Ishikawa (cell line): Measurements from ENCODE around the gene USP44.

Experiments
- CEBPB ChIP-seq: IDR thresholded peaks from 2 replicates; pipeline ENCODE4 v1.6.1; 2012
- CREB1 ChIP-seq: IDR thresholded peaks from 2 replicates; pipeline ENCODE4 v1.6.1; 2012; ENCODE audit warnings: low read depth
- EGR1 ChIP-seq: IDR thresholded peaks from 2 replicates; pipeline ENCODE4 v1.6.1; 2012
- EP300 ChIP-seq: IDR thresholded peaks from 2 replicates; pipeline ENCODE4 v1.6.1; 2012; ENCODE audit warnings: borderline replicate concordance
- FOXM1 ChIP-seq: IDR thresholded peaks from 2 replicates; pipeline ENCODE4 v1.6.1; 2012; ENCODE audit warnings: low read depth, borderline replicate concordance
- MAX ChIP-seq: IDR thresholded peaks from 2 replicates; pipeline ENCODE4 v1.6.1; 2012
- NFIC ChIP-seq: IDR thresholded peaks from 2 replicates; pipeline ENCODE4 v1.6.1; 2012
- RAD21 ChIP-seq: IDR thresholded peaks from 2 replicates; pipeline ENCODE4 v1.6.1; 2012; ENCODE audit warnings: low read depth
- TAF1 ChIP-seq: IDR thresholded peaks from 2 replicates; pipeline ENCODE4 v1.6.1; 2012; ENCODE audit warnings: low read depth, mild to moderate bottlenecking
- TCF12 ChIP-seq: IDR thresholded peaks from 2 replicates; pipeline ENCODE4 v1.6.1; 2012; ENCODE audit warnings: low read depth
- TEAD4 ChIP-seq: IDR thresholded peaks from 2 replicates; pipeline ENCODE4 v1.6.1; 2012
- YY1 ChIP-seq: IDR thresholded peaks from 2 replicates; pipeline ENCODE4 v1.6.1; 2012; ENCODE audit warnings: low read depth
- ZBTB7A ChIP-seq: IDR thresholded peaks from 2 replicates; pipeline ENCODE4 v1.6.1; 2012; ENCODE audit warnings: low read depth
- TF ChIP-seq, protein P1 (sequence below): IDR thresholded peaks from 2 replicates; pipeline ENCODE4 v1.6.1; 2012; ENCODE audit warnings: low read depth, mild to moderate bottlenecking
- TF ChIP-seq, protein P2 (sequence below): IDR thresholded peaks from 2 replicates; pipeline ENCODE4 v1.6.1; 2012

The USP44 gene

DNA sequence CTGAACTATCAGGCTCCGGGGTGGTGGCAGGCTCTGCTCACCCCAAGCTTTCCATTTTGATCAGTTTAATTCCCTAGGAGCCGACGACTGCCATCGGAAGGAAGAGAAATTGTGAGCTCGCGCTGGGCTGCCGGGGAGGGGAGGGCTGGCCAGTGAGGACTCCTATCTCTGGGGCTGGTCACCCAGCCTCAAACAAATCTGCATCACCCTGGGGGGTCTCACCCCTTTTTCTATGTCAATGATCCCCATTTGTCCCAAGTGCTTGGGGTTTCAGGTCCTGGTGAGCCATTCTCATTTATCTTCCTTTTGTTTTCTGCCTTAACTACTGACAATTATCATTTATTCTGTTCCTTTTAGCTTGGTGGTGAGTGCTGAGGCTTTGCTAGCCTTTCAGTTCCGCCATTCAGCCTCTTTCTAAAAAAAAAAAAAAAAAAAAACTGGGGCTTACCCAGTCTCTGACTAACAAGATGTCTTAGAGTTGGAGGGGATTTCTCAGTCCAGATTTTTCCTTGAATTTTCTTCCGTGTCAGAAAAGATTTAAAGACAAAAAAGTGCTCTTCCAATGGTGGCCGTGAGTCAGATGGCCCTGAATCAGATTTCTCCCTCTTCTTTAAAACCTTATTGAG is 22.8 kb upstream of the USP44 start:
- no peak for TF ChIP-seq MAX

DNA sequence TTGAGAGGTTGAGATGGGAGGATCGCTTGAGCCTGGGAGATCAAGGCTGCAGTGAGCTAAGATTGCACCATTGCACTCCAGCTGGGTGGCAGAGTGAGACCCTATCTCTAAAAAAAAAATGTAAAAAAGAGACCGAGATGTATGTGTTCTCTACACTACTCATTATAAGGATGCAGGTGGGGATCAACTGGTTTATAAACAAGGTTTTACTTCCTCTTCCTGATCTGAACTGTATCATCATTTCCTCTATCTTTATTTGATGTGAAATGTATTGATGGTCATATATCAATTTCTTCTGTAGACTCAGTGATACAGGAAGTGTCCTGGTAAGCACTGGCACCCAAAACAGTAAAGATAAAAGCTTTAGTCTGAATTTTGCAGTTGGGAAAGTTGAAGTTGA is 20.1 kb upstream of the USP44 start:
- TF ChIP-seq CEBPB (no peak), EGR1 (no peak), TAF1 (no peak), CREB1 (no peak), MAX (no peak), RAD21 (no peak)
- TF ChIP-seq, protein P1, sequence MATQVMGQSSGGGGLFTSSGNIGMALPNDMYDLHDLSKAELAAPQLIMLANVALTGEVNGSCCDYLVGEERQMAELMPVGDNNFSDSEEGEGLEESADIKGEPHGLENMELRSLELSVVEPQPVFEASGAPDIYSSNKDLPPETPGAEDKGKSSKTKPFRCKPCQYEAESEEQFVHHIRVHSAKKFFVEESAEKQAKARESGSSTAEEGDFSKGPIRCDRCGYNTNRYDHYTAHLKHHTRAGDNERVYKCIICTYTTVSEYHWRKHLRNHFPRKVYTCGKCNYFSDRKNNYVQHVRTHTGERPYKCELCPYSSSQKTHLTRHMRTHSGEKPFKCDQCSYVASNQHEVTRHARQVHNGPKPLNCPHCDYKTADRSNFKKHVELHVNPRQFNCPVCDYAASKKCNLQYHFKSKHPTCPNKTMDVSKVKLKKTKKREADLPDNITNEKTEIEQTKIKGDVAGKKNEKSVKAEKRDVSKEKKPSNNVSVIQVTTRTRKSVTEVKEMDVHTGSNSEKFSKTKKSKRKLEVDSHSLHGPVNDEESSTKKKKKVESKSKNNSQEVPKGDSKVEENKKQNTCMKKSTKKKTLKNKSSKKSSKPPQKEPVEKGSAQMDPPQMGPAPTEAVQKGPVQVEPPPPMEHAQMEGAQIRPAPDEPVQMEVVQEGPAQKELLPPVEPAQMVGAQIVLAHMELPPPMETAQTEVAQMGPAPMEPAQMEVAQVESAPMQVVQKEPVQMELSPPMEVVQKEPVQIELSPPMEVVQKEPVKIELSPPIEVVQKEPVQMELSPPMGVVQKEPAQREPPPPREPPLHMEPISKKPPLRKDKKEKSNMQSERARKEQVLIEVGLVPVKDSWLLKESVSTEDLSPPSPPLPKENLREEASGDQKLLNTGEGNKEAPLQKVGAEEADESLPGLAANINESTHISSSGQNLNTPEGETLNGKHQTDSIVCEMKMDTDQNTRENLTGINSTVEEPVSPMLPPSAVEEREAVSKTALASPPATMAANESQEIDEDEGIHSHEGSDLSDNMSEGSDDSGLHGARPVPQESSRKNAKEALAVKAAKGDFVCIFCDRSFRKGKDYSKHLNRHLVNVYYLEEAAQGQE: no peak

GRCh38 chr12:95557625-95558024 is 6.3 kb upstream of the USP44 start:
- TF ChIP-seq YY1 (no peak), CEBPB (no peak), TCF12 (no peak), MAX (no peak), TAF1 (no peak), NFIC (no peak), EGR1 (no peak), FOXM1 (no peak), EP300 (no peak), RAD21 (no peak), CREB1 (no peak), ZBTB7A (no peak)
- TF ChIP-seq, protein P1: no peak

DNA sequence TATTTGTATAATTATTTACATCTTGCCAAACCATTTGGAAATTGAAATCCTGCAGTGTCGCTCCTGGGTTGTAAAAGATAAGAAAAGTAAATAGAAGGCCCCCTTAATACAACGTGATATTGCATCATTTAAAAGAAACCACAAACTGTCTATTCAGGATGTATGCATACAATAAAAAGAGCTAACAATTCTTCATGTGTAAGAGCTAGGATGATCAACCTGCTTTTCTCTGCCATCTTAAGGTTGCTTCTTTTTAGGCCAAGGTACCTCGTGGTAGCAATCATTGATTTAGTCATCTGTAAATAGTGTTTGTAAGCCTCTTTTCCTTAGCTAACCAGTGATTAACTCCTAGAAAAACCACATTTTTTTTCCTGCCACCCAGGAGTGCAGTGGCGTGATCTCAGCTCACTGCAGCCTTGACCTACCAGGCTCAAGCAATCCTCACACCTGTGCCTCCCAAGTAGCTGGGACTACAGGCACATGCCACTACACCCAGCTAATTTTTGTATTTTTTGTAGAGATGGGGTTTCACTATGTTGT is 3.3 kb upstream of the USP44 start:
- TF ChIP-seq TAF1 (no peak), TEAD4 (no peak)

- TF ChIP-seq MAX (no peak), TEAD4 (no peak), EP300 (no peak), TCF12 (no peak)
Observed at GRCh38 chr12:95553197-95553943, 2.1 kb upstream of the USP44 start.

- no peak for TF ChIP-seq EP300
- TF ChIP-seq ZBTB7A: no peak
- TF ChIP-seq NFIC: no peak
- no peak for TF ChIP-seq TAF1
- TF ChIP-seq TCF12: no peak
- no peak for TF ChIP-seq CREB1
- TF ChIP-seq FOXM1: no peak
- TF ChIP-seq, protein P2, sequence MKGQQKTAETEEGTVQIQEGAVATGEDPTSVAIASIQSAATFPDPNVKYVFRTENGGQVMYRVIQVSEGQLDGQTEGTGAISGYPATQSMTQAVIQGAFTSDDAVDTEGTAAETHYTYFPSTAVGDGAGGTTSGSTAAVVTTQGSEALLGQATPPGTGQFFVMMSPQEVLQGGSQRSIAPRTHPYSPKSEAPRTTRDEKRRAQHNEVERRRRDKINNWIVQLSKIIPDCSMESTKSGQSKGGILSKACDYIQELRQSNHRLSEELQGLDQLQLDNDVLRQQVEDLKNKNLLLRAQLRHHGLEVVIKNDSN: no peak
- TF ChIP-seq TEAD4: no peak
- TF ChIP-seq MAX: no peak
- TF ChIP-seq YY1: no peak
- TF ChIP-seq, protein P1: no peak
- no peak for TF ChIP-seq EGR1
- no peak for TF ChIP-seq RAD21
- no peak for TF ChIP-seq CEBPB
Observed at GRCh38 chr12:95551913-95552516, 739 bp upstream of the USP44 start.
